ENCODE results near the gene NBPF15.
"Not testable (repeated sequence)": the region's sequence is repeated elsewhere in the genome, so short reads cannot be mapped to it uniquely, and the experiment has no call there.

GRCh38 chr1:144413404-144414118, 47.9 kb downstream of the NBPF15 start:
- TF ChIP-seq POLR2AphosphoS5, CTCF, EP300, POLR2A (IDR thresholded peaks at IDR 0.05): not testable (repeated sequence)
